ENCODE data around the gene CDHR4. TPM values are rescaled to one million over a fixed set of nuclear protein-coding genes. Genes with fewer than 3 reads are reported as not detected.

The CDHR4 gene
- total RNA-seq, 2 experiments from 2014 or later = 0.17 TPM; not detected in 1

- Histone ChIP-seq H3K9me3 (ENCODE audit: control insufficient read depth in 1 of 2, insufficient read depth in 1 of 2, low read length in 2 of 2) (no peaks in the 10 kb centered on the region), H3K27me3 (ENCODE audit: control insufficient read depth in 1 of 2, insufficient read depth in 2 of 2, low read length in 2 of 2) (no peaks in the 10 kb centered on the region), H3K27ac (ENCODE audit: low read depth in 1 of 2, low read length in 2 of 2) (no peak overlapping the region), H3K4me3 (ENCODE audit: low read length) (no peak overlapping the region), H3K36me3 (ENCODE audit: insufficient read depth, low read length) (peaks cover 20% of the 10 kb centered on the region), H3K4me1 (ENCODE audit: insufficient read depth, low read length) (peaks cover 7% of the 10 kb centered on the region)
- ATAC-seq (ENCODE audit: poor library complexity) (no peak), DNase-seq (no peak)
- TF ChIP-seq CTCF (IDR thresholded peaks at IDR 0.05) = no peak
- intact Hi-C loops (cut with DNase I, micrococcal nuclease) = no loop called here
- Mint-ChIP-seq H3K9me3 (no peaks in the 10 kb centered on the region), H3K4me3 (no peak overlapping the region), H3K36me3 (ENCODE audit: low read depth) (peaks cover 25% of the 10 kb centered on the region), H3K4me1 (ENCODE audit: low read depth) (peaks cover 38% of the 10 kb centered on the region), H3K27ac (no peak overlapping the region), H3K27me3 (no peaks in the 10 kb centered on the region)
- ChIA-PET POLR2A (interaction anchor here (1.1 to 1.2 kb wide), 2 partner anchors 12 to 34 kb away, joined by 3 read pairs; partner anchors contain the start of gene INKA1), CTCF (interaction anchor here (1.0 to 2.9 kb wide), 2 partner anchors 11 to 34 kb away, joined by 3 to 13 read pairs; partner anchors contain the start of gene INKA1)
Observed at GRCh38 chr3:49769286-49769915, 30.3 kb downstream of the CDHR4 start.

GRCh38 chr3:49763981-49764380, 35.7 kb downstream of the CDHR4 start:
- Histone ChIP-seq H3K4me3 (ENCODE audit: low read length) (no peak overlapping the region), H3K9me3 (ENCODE audit: control insufficient read depth in 1 of 2, insufficient read depth in 1 of 2, low read length in 2 of 2) (no peaks in the 10 kb centered on the region), H3K27me3 (ENCODE audit: control insufficient read depth in 1 of 2, insufficient read depth in 2 of 2, low read length in 2 of 2) (no peaks in the 10 kb centered on the region), H3K27ac (ENCODE audit: low read depth in 1 of 2, low read length in 2 of 2) (no peak overlapping the region), H3K4me1 (ENCODE audit: insufficient read depth, low read length) (peaks cover 3% of the 10 kb centered on the region), H3K36me3 (ENCODE audit: insufficient read depth, low read length) (peaks cover 18% of the 10 kb centered on the region)
- Mint-ChIP-seq H3K4me3 (no peak overlapping the region), H3K27ac (no peak overlapping the region), H3K9me3 (no peaks in the 10 kb centered on the region), H3K4me1 (ENCODE audit: low read depth) (peaks cover 21% of the 10 kb centered on the region), H3K27me3 (no peaks in the 10 kb centered on the region), H3K36me3 (ENCODE audit: low read depth) (peaks cover 26% of the 10 kb centered on the region)
- intact Hi-C loops (cut with DNase I, micrococcal nuclease) = no loop called here
- no peak for TF ChIP-seq CTCF (IDR thresholded peaks at IDR 0.05)
- ChIA-PET POLR2A (no interaction called here), CTCF (no interaction called here)
- no peak for ATAC-seq (ENCODE audit: poor library complexity)
- DNase-seq = no peak

GRCh38 chr3:49761661-49762060, 38.0 kb downstream of the CDHR4 start:
- TF ChIP-seq CTCF (IDR thresholded peaks at IDR 0.05) = no peak
- POLR2A ChIA-PET = no interaction called here
- ATAC-seq (ENCODE audit: poor library complexity) (no peak), DNase-seq (no peak)
- Mint-ChIP-seq H3K27me3 (no peaks in the 10 kb centered on the region), H3K9me3 (no peaks in the 10 kb centered on the region), H3K4me3 (no peak overlapping the region), H3K36me3 (ENCODE audit: low read depth) (peaks cover 33% of the 10 kb centered on the region), H3K4me1 (ENCODE audit: low read depth) (peaks cover 29% of the 10 kb centered on the region), H3K27ac (no peak overlapping the region)
- Histone ChIP-seq H3K4me1 (ENCODE audit: insufficient read depth, low read length) (peaks cover 3% of the 10 kb centered on the region), H3K27me3 (ENCODE audit: control insufficient read depth in 1 of 2, insufficient read depth in 2 of 2, low read length in 2 of 2) (no peaks in the 10 kb centered on the region), H3K27ac (ENCODE audit: low read depth in 1 of 2, low read length in 2 of 2) (no peak overlapping the region), H3K4me3 (ENCODE audit: low read length) (no peak overlapping the region), H3K9me3 (ENCODE audit: control insufficient read depth in 1 of 2, insufficient read depth in 1 of 2, low read length in 2 of 2) (no peaks in the 10 kb centered on the region), H3K36me3 (ENCODE audit: insufficient read depth, low read length) (peaks cover 14% of the 10 kb centered on the region)
- CTCF ChIA-PET = no interaction called here
- intact Hi-C loops (cut with DNase I, micrococcal nuclease) = no loop called here
